Measurements from ENCODE around the gene FAM185A. TPM values are rescaled to one million over a fixed set of nuclear protein-coding genes. Genes with fewer than 3 reads are reported as not detected.

FAM185A gene
- 13.4 and 16.2 TPM in 2 replicates for total RNA-seq (2014; rRNA removed; shearing (Covaris generic))

GRCh38 chr7:102748605-102749444 lies at the start of gene FAM185A:
Gene FAM185A, plus strand, starts transcription at chr7:102748999. Its CDS starts 209 bp downstream, at chr7:102749208.

Small RNA genes lying within 50 kb of the gene (small RNA-seq; reads per million reads assigned to genes)
- gene RNU6-1136P: not detected

Other genes starting within 250 kb of the FAM185A start
- 3.7 and 4.4 TPM in 2 replicates for gene RASA4B, start 231.2 kb upstream of the FAM185A start, total RNA-seq (2014; rRNA removed; shearing (Covaris generic))
- 21.6 and 24.7 TPM in 2 replicates for gene UPK3BL2, start 205.3 kb upstream of the FAM185A start, total RNA-seq (2014; rRNA removed; shearing (Covaris generic))
- not detected in 2 replicates for gene SPDYE2, start 197.8 kb upstream of the FAM185A start, total RNA-seq (2014; rRNA removed; shearing (Covaris generic))
- 42.0 and 46.6 TPM in 2 replicates for gene POLR2J3, start 176.4 kb upstream of the FAM185A start, total RNA-seq (2014; rRNA removed; shearing (Covaris generic))
- 8.6 and 9.7 TPM in 2 replicates for gene RASA4, start 132.2 kb upstream of the FAM185A start, total RNA-seq (2014; rRNA removed; shearing (Covaris generic))
- gene UPK3BL1, start 106.2 kb upstream of the FAM185A start, total RNA-seq (2014; rRNA removed; shearing (Covaris generic)): 14.8 and 16.4 TPM in 2 replicates
- gene SPDYE2B, start 98.7 kb upstream of the FAM185A start, total RNA-seq (2014; rRNA removed; shearing (Covaris generic)): not detected in 2 replicates
- 5.3 and 7.0 TPM in 2 replicates for gene POLR2J2, start 77.3 kb upstream of the FAM185A start, total RNA-seq (2014; rRNA removed; shearing (Covaris generic))
- gene LRRC17, start 164.0 kb downstream of the FAM185A start, total RNA-seq (2014; rRNA removed; shearing (Covaris generic)): 3.8 and 5.0 TPM in 2 replicates

Data from A375 (cell line).